ENCODE data around the gene MS4A18.

GRCh38 chr11:60725592-60725991, 1.1 kb downstream of the MS4A18 start:
- TF ChIP-seq, protein P1, sequence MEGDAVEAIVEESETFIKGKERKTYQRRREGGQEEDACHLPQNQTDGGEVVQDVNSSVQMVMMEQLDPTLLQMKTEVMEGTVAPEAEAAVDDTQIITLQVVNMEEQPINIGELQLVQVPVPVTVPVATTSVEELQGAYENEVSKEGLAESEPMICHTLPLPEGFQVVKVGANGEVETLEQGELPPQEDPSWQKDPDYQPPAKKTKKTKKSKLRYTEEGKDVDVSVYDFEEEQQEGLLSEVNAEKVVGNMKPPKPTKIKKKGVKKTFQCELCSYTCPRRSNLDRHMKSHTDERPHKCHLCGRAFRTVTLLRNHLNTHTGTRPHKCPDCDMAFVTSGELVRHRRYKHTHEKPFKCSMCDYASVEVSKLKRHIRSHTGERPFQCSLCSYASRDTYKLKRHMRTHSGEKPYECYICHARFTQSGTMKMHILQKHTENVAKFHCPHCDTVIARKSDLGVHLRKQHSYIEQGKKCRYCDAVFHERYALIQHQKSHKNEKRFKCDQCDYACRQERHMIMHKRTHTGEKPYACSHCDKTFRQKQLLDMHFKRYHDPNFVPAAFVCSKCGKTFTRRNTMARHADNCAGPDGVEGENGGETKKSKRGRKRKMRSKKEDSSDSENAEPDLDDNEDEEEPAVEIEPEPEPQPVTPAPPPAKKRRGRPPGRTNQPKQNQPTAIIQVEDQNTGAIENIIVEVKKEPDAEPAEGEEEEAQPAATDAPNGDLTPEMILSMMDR (IDR thresholded peaks at IDR 0.05; ENCODE audit: borderline replicate concordance, extremely low read depth, low read length, poor library complexity, severe bottlenecking), result no peak
- no peak for TF ChIP-seq EZH2 (IDR thresholded peaks at IDR 0.05; ENCODE audit: borderline replicate concordance, low read depth, low read length, severe bottlenecking)
